Measurements from ENCODE around the gene CDC34.

The CDC34 gene

GRCh38 chr19:531753-532560 lies at the start of gene CDC34:
Gene CDC34 (plus strand): TSS chr19:531760. CDS start chr19:531932, 172 bp downstream.
- DNase-seq, result peak; percentile 16

- DNase-seq, result no peak
These were observed 49.1 kb upstream of the CDC34 start for GRCh38 chr19:482186-483041.

GRCh38 chr19:483332-484072 lies 48.1 kb upstream of the CDC34 start:
- no peak for DNase-seq

GRCh38 chr19:484494-484893 lies 47.1 kb upstream of the CDC34 start:
- no peak for DNase-seq

GRCh38 chr19:485077-485476 lies 46.5 kb upstream of the CDC34 start:
- DNase-seq, result no peak

GRCh38 chr19:485583-486236 lies 45.9 kb upstream of the CDC34 start:
- no peak for DNase-seq

- peak; percentile 84 for DNase-seq
These were observed 42.8 kb upstream of the CDC34 start for GRCh38 chr19:488505-489417.

GRCh38 chr19:489418-490196 lies 42.0 kb upstream of the CDC34 start:
- DNase-seq, result no peak

- no peak for DNase-seq
These were observed 40.3 kb upstream of the CDC34 start for GRCh38 chr19:491146-491741.

- DNase-seq, result no peak
These were observed 39.4 kb upstream of the CDC34 start for GRCh38 chr19:492091-492531.

GRCh38 chr19:493391-494170 lies 38.0 kb upstream of the CDC34 start:
- DNase-seq, result no peak

GRCh38 chr19:494171-495080 lies 37.1 kb upstream of the CDC34 start:
- DNase-seq, result no peak

GRCh38 chr19:495081-495401 lies 36.5 kb upstream of the CDC34 start:
- no peak for DNase-seq

- DNase-seq, result no peak
These were observed 36.0 kb upstream of the CDC34 start for GRCh38 chr19:495402-496111.

- no peak for DNase-seq
These were observed 35.4 kb upstream of the CDC34 start, which contains the start of gene MADCAM1 for GRCh38 chr19:496112-496665. Gene MADCAM1 (plus strand): TSS chr19:496486. CDS start chr19:496500, 14 bp downstream.

- DNase-seq, result no peak
These were observed 34.6 kb upstream of the CDC34 start for GRCh38 chr19:496986-497385.

- DNase-seq, result no peak
These were observed 34.1 kb upstream of the CDC34 start for GRCh38 chr19:497491-497868.

Measured in inflammatory macrophage treated with lipopolysaccharide for 4 hours (primary cell).